Spinal cord (tissue), 10 donors: Measurements from ENCODE around the gene RARS1. TPM values are rescaled to one million over a fixed set of nuclear protein-coding genes. Genes with fewer than 3 reads are reported as not detected.
A peak's percentile ranks its signal among the peaks of the same experiment; 100 is the strongest.

Experiments
- DNase-seq, 6 donors: peaks; one replicate each; pipeline versions ENCODE4 v3.0.0 to v3.0.0-alpha.2; 2013 to 2015; ENCODE audit warnings: low spot score in 6 of 6, low read depth in 4 of 6
- H3K27ac ChIP-seq: one replicate; pipeline ENCODE4 v1.5.1; 2013; ENCODE audit warnings: low read depth, low read length, control low read depth
- H3K27me3 ChIP-seq: one replicate; pipeline ENCODE4 v1.6.1; 2013; ENCODE audit warnings: low read length; ENCODE audit not compliant: control insufficient read depth, insufficient read depth
- H3K36me3 ChIP-seq: one replicate; pipeline ENCODE4 v1.6.1; 2013; ENCODE audit warnings: low read length; ENCODE audit not compliant: control insufficient read depth, insufficient read depth
- H3K4me1 ChIP-seq: one replicate; pipeline ENCODE4 v1.6.1; 2013; ENCODE audit warnings: low read length; ENCODE audit not compliant: control insufficient read depth, insufficient read depth
- H3K4me3 ChIP-seq: one replicate; pipeline ENCODE4 v1.5.1; 2013; ENCODE audit warnings: low read depth, low read length, control low read depth
- H3K9me3 ChIP-seq: one replicate; pipeline ENCODE4 v1.6.1; 2013; ENCODE audit warnings: low read length; ENCODE audit not compliant: control insufficient read depth, insufficient read depth
- WGBS: methylation state at CpG from one replicate; pipeline ENCODE4 v1.1.5; 2013; ENCODE audit warnings: missing lambda C conversion rate; ENCODE audit not compliant: insufficient coverage; 5-methylcytosine and 5-hydroxymethylcytosine counted together
- polyA plus RNA-seq, 2 donors: library from polyadenylated mRNA; unstranded; fragments of 120-200 nt; gene quantifications; one replicate each; pipeline ENCODE4 v1.2.1, GENCODE V29; 2013; ENCODE audit not compliant: insufficient read length in 2 of 2
- total RNA-seq, 2 donors: library from RNA; depleted of rRNA in 1 of 2; stranded (reverse); fragments of 120-200 nt in 1 of 2; fragments of >200 nt in 1 of 2; gene quantifications; one replicate each; pipeline versions ENCODE4 v1.2.3 to v1.2.4, GENCODE V29; 2013 to 2014
- donor health status: healthy.

Gene RARS1
- total and polyA plus RNA-seq, 4 donors, result 46.0 to 134 (median 71.0) TPM

GRCh38 chr5:168457542-168457941 lies 28.7 kb upstream of the RARS1 start:
- H3K9me3 ChIP-seq, result peaks cover 2% of the 10 kb centered on the region
- H3K4me1 ChIP-seq, result no peaks in the 10 kb centered on the region
- 100% methylated on average over 2 of the region's 3 CpGs for WGBS
- H3K27me3 ChIP-seq, result no peaks in the 10 kb centered on the region
- H3K36me3 ChIP-seq, result peaks cover 59% of the 10 kb centered on the region
- no peak overlapping the region for H3K4me3 ChIP-seq
- no peak for DNase-seq
- no peak overlapping the region for H3K27ac ChIP-seq

GRCh38 chr5:168460606-168461005 lies 25.7 kb upstream of the RARS1 start:
- H3K36me3 ChIP-seq, result peaks cover 45% of the 10 kb centered on the region
- 95% methylated on average over 8 of the region's 9 CpGs for WGBS

GRCh38 chr5:168463081-168463480 lies 23.2 kb upstream of the RARS1 start:
- Histone ChIP-seq H3K27ac (no peak overlapping the region), H3K36me3 (peaks cover 33% of the 10 kb centered on the region), H3K9me3 (no peaks in the 10 kb centered on the region), H3K27me3 (no peaks in the 10 kb centered on the region), H3K4me3 (no peak overlapping the region), H3K4me1 (peaks cover under 1% of the 10 kb centered on the region)
- DNase-seq, result no peak
- 100% methylated on average over 1 of the region's 2 CpGs for WGBS

More at GRCh38 chr5:168460606-168461005, 25.7 kb upstream of the RARS1 start:
- Histone ChIP-seq H3K9me3 (peaks cover 2% of the 10 kb centered on the region), H3K4me1 (no peaks in the 10 kb centered on the region), H3K27ac (no peak overlapping the region), H3K27me3 (no peaks in the 10 kb centered on the region), H3K4me3 (no peak overlapping the region)
- DNase-seq, result no peak

GRCh38 chr5:168464214-168464613 lies 22.1 kb upstream of the RARS1 start:
- DNase-seq, result no peak
- H3K4me1 ChIP-seq, result peaks cover 3% of the 10 kb centered on the region
- H3K4me3 ChIP-seq, result no peak overlapping the region
- WGBS, result 63% methylated on average over 3 of the region's 5 CpGs
- peaks cover 33% of the 10 kb centered on the region for H3K36me3 ChIP-seq
- H3K27ac ChIP-seq, result no peak overlapping the region
- H3K9me3 ChIP-seq, result no peaks in the 10 kb centered on the region
- H3K27me3 ChIP-seq, result no peaks in the 10 kb centered on the region

- H3K27me3 ChIP-seq, result no peaks in the 10 kb centered on the region
- no peak for DNase-seq
- peaks cover 3% of the 10 kb centered on the region for H3K4me1 ChIP-seq
- H3K4me3 ChIP-seq, result no peak overlapping the region
- H3K9me3 ChIP-seq, result no peaks in the 10 kb centered on the region
- peaks cover 33% of the 10 kb centered on the region for H3K36me3 ChIP-seq
- H3K27ac ChIP-seq, result no peak overlapping the region
- 97% methylated on average over 17 of the region's 20 CpGs for WGBS
Measured at GRCh38 chr5:168464641-168465040, 21.6 kb upstream of the RARS1 start.

- H3K9me3 ChIP-seq, result no peaks in the 10 kb centered on the region
- H3K36me3 ChIP-seq, result peaks cover 22% of the 10 kb centered on the region
- 59% methylated on average over 10 of the region's 12 CpGs for WGBS
- no peak overlapping the region for H3K4me3 ChIP-seq
- no peaks in the 10 kb centered on the region for H3K27me3 ChIP-seq
- no peak overlapping the region for H3K27ac ChIP-seq
- H3K4me1 ChIP-seq, result peaks cover 3% of the 10 kb centered on the region
- DNase-seq, result peak in 3 of 6 donors; percentile 35 to 87 (median 39)
Measured at GRCh38 chr5:168467755-168468330, 18.4 kb upstream of the RARS1 start.

GRCh38 chr5:168468836-168469235 lies 17.4 kb upstream of the RARS1 start:
- Histone ChIP-seq H3K4me3 (no peak overlapping the region), H3K27ac (no peak overlapping the region), H3K36me3 (peaks cover 22% of the 10 kb centered on the region), H3K9me3 (no peaks in the 10 kb centered on the region), H3K27me3 (no peaks in the 10 kb centered on the region), H3K4me1 (peaks cover 3% of the 10 kb centered on the region)
- DNase-seq, result no peak
- WGBS, result 76% methylated on average over 5 of the region's 8 CpGs

- WGBS, result 95% methylated on average over 3 of the region's 3 CpGs
- H3K36me3 ChIP-seq, result peaks cover 18% of the 10 kb centered on the region
- no peak for DNase-seq
Measured at GRCh38 chr5:168469816-168470215, 16.5 kb upstream of the RARS1 start.

GRCh38 chr5:168471785-168472184 lies 14.5 kb upstream of the RARS1 start:
- H3K27ac ChIP-seq, result no peak overlapping the region
- 94% methylated on average over 2 of the region's 4 CpGs for WGBS
- H3K9me3 ChIP-seq, result no peaks in the 10 kb centered on the region
- H3K36me3 ChIP-seq, result peaks cover 11% of the 10 kb centered on the region
- no peak overlapping the region for H3K4me3 ChIP-seq
- H3K27me3 ChIP-seq, result no peaks in the 10 kb centered on the region
- H3K4me1 ChIP-seq, result peaks cover 3% of the 10 kb centered on the region
- DNase-seq, result no peak

More at GRCh38 chr5:168469816-168470215, 16.5 kb upstream of the RARS1 start:
- H3K9me3 ChIP-seq, result no peaks in the 10 kb centered on the region
- no peak overlapping the region for H3K4me3 ChIP-seq
- no peaks in the 10 kb centered on the region for H3K27me3 ChIP-seq
- peaks cover 3% of the 10 kb centered on the region for H3K4me1 ChIP-seq
- H3K27ac ChIP-seq, result no peak overlapping the region

GRCh38 chr5:168472329-168472728 lies 13.9 kb upstream of the RARS1 start:
- WGBS, result 85% methylated on average over 1 of the region's 5 CpGs
- no peak overlapping the region for H3K4me3 ChIP-seq
- H3K4me1 ChIP-seq, result peaks cover 3% of the 10 kb centered on the region
- H3K27ac ChIP-seq, result no peak overlapping the region
- no peaks in the 10 kb centered on the region for H3K9me3 ChIP-seq
- peaks cover 11% of the 10 kb centered on the region for H3K36me3 ChIP-seq
- no peaks in the 10 kb centered on the region for H3K27me3 ChIP-seq
- DNase-seq, result peak in 1 of 6 donors; percentile 6
